K562 (cell line): ENCODE results near the gene JPT1. TPM values are rescaled to one million over a fixed set of nuclear protein-coding genes. Genes with fewer than 3 reads are reported as not detected.
A peak's percentile ranks its signal among the peaks of the same experiment; 100 is the strongest.

ENCODE experiments used
- ATAC-seq: fragments of 200-7000 bp; cut with Tn5 transposase; 3 replicates; pipeline ENCODE4 v1.9.1; 2020; ENCODE audit warnings: moderate library complexity
- BruUV-seq: library from RNA; stranded (reverse); fragments of 400-500 nt; replicated peaks from 2 replicates; lab custom pipeline; 2021; lab: Mats Ljungman, UMichigan
- CTCF ChIA-PET: fragments of 300-600 bp; formaldehyde crosslinking; extraction: SDS; loops from one replicate; lab custom pipeline; 2021; ENCODE audit warnings: low intra/inter-chr PET ratio; lab: Yijun Ruan, JAX
- POLR2A ChIA-PET: fragments of 300-600, 350-650 bp; sonication (Branson Sonifier 250); formaldehyde crosslinking; extraction: SDS; loops from one replicate; lab custom pipeline; 2021; ENCODE audit warnings: antibody characterized with exemption, inconsistent platforms; lab: Yijun Ruan, JAX
- DNase-seq, 4 experiments: peaks; one replicate each; pipeline versions ENCODE4 v3.0.0 to v3.0.0-alpha.2; 2011 to 2018; ENCODE audit warnings: low spot score in 3 of 4, mixed read lengths in 3 of 4; ENCODE audit errors: extremely low read depth in 1 of 4
- FAIRE-seq: peaks from 2 replicates; lab custom pipeline; 2011; peaks lifted over from hg19 to GRCh38; lab: Jason Lieb, UNC
- H2AFZ ChIP-seq: 2 replicates; pipeline ENCODE4 v1.6.0; 2011; ENCODE audit warnings: low read depth, low read length, control low read depth, inconsistent platforms
- H3K27ac ChIP-seq: fragments of 200-600 bp; 3 replicates; pipeline ENCODE4 v1.8.0; 2011; ENCODE audit warnings: low read depth, mild to moderate bottlenecking, control low read depth, inconsistent platforms, low read length, moderate library complexity, mixed read lengths; ENCODE audit errors: extremely low read depth
- H3K27me3 ChIP-seq, 2 experiments: fragments of 300-600 bp in 1 of 2; 2 replicates in 1 of 2; 3 replicates in 1 of 2; pipeline versions ENCODE4 v1.6.0 to v1.8.0; 2011; ENCODE audit warnings: inconsistent platforms in 2 of 2, low read length in 2 of 2, mild to moderate bottlenecking in 1 of 2, mixed read lengths in 1 of 2, moderate library complexity in 1 of 2; ENCODE audit not compliant: control insufficient read depth in 2 of 2, insufficient read depth in 2 of 2
- H3K36me3 ChIP-seq: fragments of 300-600 bp; 3 replicates; pipeline ENCODE4 v1.8.0; 2011; ENCODE audit warnings: mild to moderate bottlenecking, low read length, inconsistent platforms; ENCODE audit not compliant: control insufficient read depth, insufficient read depth
- H3K4me1 ChIP-seq, 2 experiments: fragments of 200-600 bp in 1 of 2; replicated peaks in 1 of 2; 2 replicates in 1 of 2; 3 replicates in 1 of 2; pipeline versions ENCODE4 v1.5.1 to v1.8.0; 2011; ENCODE audit warnings: inconsistent platforms in 2 of 2, low read length in 2 of 2, mild to moderate bottlenecking in 1 of 2, mixed read lengths in 1 of 2, moderate library complexity in 1 of 2; ENCODE audit not compliant: control insufficient read depth in 2 of 2, insufficient read depth in 2 of 2
- H3K4me2 ChIP-seq: 2 replicates; pipeline ENCODE4 v1.6.1; 2011; ENCODE audit warnings: low read length, control low read depth, inconsistent platforms, mixed read lengths; ENCODE audit not compliant: insufficient read depth
- H3K4me3 ChIP-seq: fragments of 200-600 bp; sonication (generic), shearing (Covaris generic); 2 replicates; pipeline ENCODE4 v1.5.1; 2016; ENCODE audit warnings: control low read depth, inconsistent platforms
- H3K79me2 ChIP-seq: fragments of 200-600 bp; 3 replicates; pipeline ENCODE4 v1.8.0; 2011; ENCODE audit warnings: low read length, inconsistent platforms; ENCODE audit not compliant: control insufficient read depth, insufficient read depth
- H3K9ac ChIP-seq, 2 experiments: 2 replicates each; pipeline versions ENCODE4 v1.6.0 to v1.6.1; 2011; ENCODE audit warnings: low read depth in 2 of 2, low read length in 2 of 2, control low read depth in 1 of 2, inconsistent platforms in 1 of 2, mild to moderate bottlenecking in 1 of 2, mixed read lengths in 1 of 2; ENCODE audit not compliant: insufficient read depth in 1 of 2
- H3K9me1 ChIP-seq: one replicate; pipeline ENCODE4 v1.6.0; 2011; ENCODE audit warnings: inconsistent platforms, mild to moderate bottlenecking, low read length, moderate library complexity; ENCODE audit not compliant: control insufficient read depth, insufficient read depth
- H3K9me3 ChIP-seq: replicated peaks from 2 replicates; pipeline ENCODE4 v1.5.1; 2011; ENCODE audit warnings: low read depth, low read length, inconsistent platforms; ENCODE audit not compliant: control insufficient read depth, insufficient read depth
- H4K20me1 ChIP-seq: replicated peaks from 2 replicates; pipeline ENCODE4 v1.6.1; 2011; ENCODE audit warnings: low read length, inconsistent platforms, mixed read lengths; ENCODE audit not compliant: control insufficient read depth, insufficient read depth
- ARID3B ChIP-seq: fragments of 250-450 bp; sonication (Bioruptor Pico); IDR thresholded peaks from 2 replicates; pipeline ENCODE4 v1.4.0; 2020; ENCODE audit warnings: borderline replicate concordance
- PRMT5 ChIP-seq: sonication (generic); formaldehyde crosslinking; IDR thresholded peaks from 2 replicates; pipeline ENCODE4 v1.5.0; 2020; ENCODE audit warnings: missing genetic modification reagents
- ZNF431 ChIP-seq: sonication (generic); formaldehyde crosslinking; IDR thresholded peaks from 2 replicates; pipeline ENCODE4 v1.8.0; 2022; ENCODE audit warnings: mild to moderate bottlenecking, missing genetic modification reagents
- WGBS: fragments of 100-300 bp; shearing (Covaris generic); methylation state at CpG from one replicate; pipeline ENCODE4 v1.1.6; 2016; ENCODE audit warnings: low coverage, mixed read lengths; ENCODE audit not compliant: insufficient coverage; ENCODE audit errors: missing lambda C conversion rate; 5-methylcytosine and 5-hydroxymethylcytosine counted together
- in situ Hi-C: fragments of 300-500 bp; cut with MboI; formaldehyde crosslinking; loops from 4 replicates; pipeline ENCODE4 v1.15.0; 2018; ENCODE audit warnings: inconsistent platforms, mixed read lengths
- intact Hi-C: fragments of 100-400 bp; cut with micrococcal nuclease; formaldehyde crosslinking; loops from 2 replicates; pipeline ENCODE4 v1.14.2; 2022
- polyA plus RNA-seq, 8 experiments: library from polyadenylated mRNA; depleted of rRNA in 4 of 8; stranded (reverse) in 5 of 8; unstranded in 3 of 8; fragments of >200 nt; fragmentation: Nextera tagmentation in 2 of 8; fragmentation: Illumina TruSeq in 1 of 8; extraction: Ambion mirVana in 2 of 8; extraction: Trizol in 1 of 8; gene quantifications; 2 replicates each; pipeline versions ENCODE4 v1.2.1 to v1.2.3, GENCODE V29; 2011 to 2014; ENCODE audit warnings: inconsistent platforms in 1 of 8, missing spikeins in 1 of 8
- total RNA-seq, 7 experiments: library from RNA; depleted of rRNA in 6 of 7; stranded (reverse); fragments of >200 nt in 6 of 7; fragmentation: Illumina TruSeq in 2 of 7; extraction: Trizol in 2 of 7; gene quantifications; 2 replicates each; pipeline versions ENCODE4 v1.2.1 to v1.2.3, GENCODE V29; 2011 to 2021; ENCODE audit warnings: low replicate concordance in 1 of 7

JPT1 gene
- total and polyA plus RNA-seq, 9 of the 15 experiments (the other 6 are each of a cell fraction or from before 2014, with no cell fraction given): 56.7 to 292 (median 144) TPM

- Histone ChIP-seq H3K79me2 (peaks cover 25% of the 10 kb centered on the region), H2AFZ (no peak overlapping the region), H3K36me3 (peaks cover 48% of the 10 kb centered on the region), H3K4me2 (no peak overlapping the region), H3K9me3 (no peaks in the 10 kb centered on the region), H3K27ac (peak overlapping the region; percentile 46; the same call in 2 of the 3 replicates), H4K20me1 (peaks cover 6% of the 10 kb centered on the region; the same call in 1 of the 2 replicates), H3K4me1 (peaks cover 12 to 36% of the 10 kb centered on the region in 2 experiments; a peak in 4 of 5 replicates), H3K27me3 (no peaks in the 10 kb centered on the region), H3K9me1 (no peaks in the 10 kb centered on the region), H3K9ac (0 out of 4 replicates have a peak overlapping the region, but pooled peaks of 1 of the 2 experiments have one; percentile 46), H3K4me3 (no peak overlapping the region)
- POLR2A ChIA-PET: interaction anchor here (0.6 to 5.6 kb wide), 6 partner anchors 8 to 41 kb away, joined by 3 to 51 read pairs (median 3); partner anchors contain the start of gene ARMC7
- TF ChIP-seq ARID3B (CRISPR knock-in tag) (no peak), ZNF431 (CRISPR knock-in tag) (no peak), PRMT5 (CRISPR knock-in tag) (no peak)
- in situ Hi-C loops: no loop called here
- no peak for FAIRE-seq
- ATAC-seq: no peak
- 93% methylated on average over 3 of the region's 3 CpGs for WGBS
- CTCF ChIA-PET: no interaction called here
- intact Hi-C loops: loop anchor here (5.0 kb wide), 1 partner anchor 49 kb away; the partner anchor contains the start of gene SUMO2
- no TSS peak for BruUV-seq
- no peak for DNase-seq
Measured at GRCh38 chr17:75133001-75133400, 21.3 kb downstream of the JPT1 start.
